AG04450 (cell line): Measurements from ENCODE around the gene ANXA9. TPM values are rescaled to one million over a fixed set of nuclear protein-coding genes. Genes with fewer than 3 reads are reported as not detected.

Experiments used
- CTCF ChIA-PET: fragments of 300-600, 350-600 bp; formaldehyde crosslinking; extraction: SDS; loops from one replicate; lab custom pipeline; 2022; ENCODE audit warnings: antibody characterized with exemption, inconsistent platforms; lab: Charles Lee
- POLR2A ChIA-PET: fragments of 350-600 bp; formaldehyde crosslinking; extraction: SDS; loops from one replicate; lab custom pipeline; 2021; ENCODE audit warnings: antibody characterized with exemption, inconsistent platforms; lab: Yijun Ruan, JAX
- DNase-seq: peaks from one replicate; pipeline ENCODE4 v3.0.0-alpha.2; 2011; ENCODE audit warnings: low read depth, low spot score
- H3K27ac ChIP-seq: one replicate; pipeline ENCODE4 v1.5.1; 2012; ENCODE audit warnings: low read depth, low read length, control low read depth
- H3K27me3 ChIP-seq: one replicate; pipeline ENCODE4 v1.6.0; 2012; ENCODE audit warnings: low read length; ENCODE audit not compliant: control insufficient read depth, insufficient read depth
- H3K4me3 ChIP-seq: 2 replicates; pipeline ENCODE4 v1.5.1; 2011; ENCODE audit warnings: mild to moderate bottlenecking, low read depth, low read length, control low read depth
- H3K9me3 ChIP-seq: 2 replicates; pipeline ENCODE4 v1.5.1; 2012; ENCODE audit warnings: low read length; ENCODE audit not compliant: control insufficient read depth, insufficient read depth
- CTCF ChIP-seq: IDR thresholded peaks from 2 replicates; pipeline ENCODE4 v1.5.1; 2011; ENCODE audit warnings: low read depth, low read length, control low read depth, inconsistent platforms
- polyA plus RNA-seq: library from polyadenylated mRNA; depleted of rRNA; stranded (reverse); fragments of >200 nt; gene quantifications from 2 replicates; pipeline ENCODE4 v1.2.3, GENCODE V29; 2011; rRNA removed
- small RNA-seq: library from RNA; depleted of rRNA; stranded (forward); fragments of <200 nt; gene quantifications from one replicate; pipeline ENCODE3, GENCODE V24; 2012; ENCODE audit warnings: low read depth; ENCODE audit not compliant: insufficient read length

Gene ANXA9
- polyA plus RNA-seq, 1 experiment: 0.10 TPM

DNA sequence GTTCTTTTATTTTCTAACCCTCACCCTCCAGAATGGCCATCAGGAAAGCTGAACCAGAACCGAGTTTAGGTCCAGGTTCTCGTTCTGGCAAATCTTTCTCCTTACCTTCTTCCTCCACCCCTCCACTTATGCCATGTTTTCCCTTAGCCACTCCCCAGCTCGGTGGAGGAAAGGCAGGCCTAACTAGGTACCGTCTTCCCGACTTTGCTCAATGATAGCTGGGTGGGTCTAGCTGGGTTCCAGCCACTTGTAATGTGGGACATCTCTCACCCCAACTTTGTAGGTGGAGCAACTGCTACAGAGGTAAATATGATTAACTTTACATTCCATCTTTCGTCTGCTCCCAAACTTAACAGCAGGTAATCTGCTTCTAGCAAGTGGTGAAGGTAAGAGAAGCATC, 54.9 kb downstream of the ANXA9 start:
- ChIA-PET CTCF (interaction anchor here (0.5 kb wide), 1 partner anchor 13 kb away, joined by 4 read pairs; no protein-coding TSS in a partner anchor), POLR2A (no interaction called here)
- no peaks in the 10 kb centered on the region for H3K9me3 ChIP-seq
- no peak overlapping the region for H3K27ac ChIP-seq
- no peak for TF ChIP-seq CTCF
- no peaks in the 10 kb centered on the region for H3K27me3 ChIP-seq
- no peak overlapping the region for H3K4me3 ChIP-seq
- no peak for DNase-seq

- no peak for TF ChIP-seq CTCF
- H3K27me3 ChIP-seq: no peaks in the 10 kb centered on the region
- ChIA-PET POLR2A (no interaction called here), CTCF (no interaction called here)
- no peaks in the 10 kb centered on the region for H3K9me3 ChIP-seq
- no peak for DNase-seq
- H3K27ac ChIP-seq: no peak overlapping the region
- H3K4me3 ChIP-seq: no peak overlapping the region
These were observed 57.4 kb downstream of the ANXA9 start for GRCh38 chr1:151039521-151039920.

DNA sequence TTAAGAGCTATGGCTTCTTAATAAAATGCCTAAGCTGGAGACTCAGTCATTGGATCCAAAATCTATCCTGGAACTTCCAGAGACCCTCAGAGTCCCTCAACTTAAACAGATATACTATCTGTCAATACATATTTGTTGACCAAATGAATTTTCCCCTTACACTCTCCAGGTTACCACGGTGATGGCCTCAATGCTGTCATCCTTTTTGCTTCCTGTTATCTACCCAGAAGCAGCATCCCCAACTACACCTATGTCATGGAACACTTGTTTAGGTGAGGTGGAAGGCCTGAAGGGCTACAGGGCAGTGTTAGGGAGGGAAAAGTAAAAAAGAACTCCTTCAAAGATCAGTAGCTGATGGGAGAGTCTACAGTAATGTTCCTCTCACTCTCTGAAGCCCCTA, 61.1 kb downstream of the ANXA9 start:
- Histone ChIP-seq H3K27ac (no peak overlapping the region), H3K27me3 (no peaks in the 10 kb centered on the region), H3K9me3 (no peaks in the 10 kb centered on the region; the same call in 1 of the 2 replicates), H3K4me3 (no peak overlapping the region)
- TF ChIP-seq CTCF: no peak
- DNase-seq: no peak
- ChIA-PET CTCF (no interaction called here), POLR2A (interaction anchor here (1.6 kb wide), 1 partner anchor 19 kb away, joined by 3 read pairs; no protein-coding TSS in a partner anchor)

Small RNA genes lying within 50 kb of the gene (small RNA-seq; reads per million reads assigned to genes)
- 1.3 reads per million for gene RNU6-884P

Other genes with a start within 250 kb of the ANXA9 start
- gene CTSS, start 216.5 kb upstream of the ANXA9 start, polyA plus RNA-seq: 5.4 and 7.1 TPM in 2 replicates
- gene CTSK, start 174.0 kb upstream of the ANXA9 start, polyA plus RNA-seq: 65.4 and 72.5 TPM in 2 replicates
- 34.2 and 40.9 TPM in 2 replicates for gene ARNT, start 105.7 kb upstream of the ANXA9 start, polyA plus RNA-seq
- not detected in 2 replicates for gene CTXND2, start 95.2 kb upstream of the ANXA9 start, polyA plus RNA-seq
- 30.8 and 35.5 TPM in 2 replicates for gene SETDB1, start 55.9 kb upstream of the ANXA9 start, polyA plus RNA-seq
- gene CERS2, start 7.5 kb upstream of the ANXA9 start, polyA plus RNA-seq: 193 and 217 TPM in 2 replicates
- gene MINDY1, start 24.6 kb downstream of the ANXA9 start, polyA plus RNA-seq: 12.8 and 18.0 TPM in 2 replicates
- gene PRUNE1, start 26.2 kb downstream of the ANXA9 start, polyA plus RNA-seq: 18.3 and 21.7 TPM in 2 replicates
- 0.09 and 0.16 TPM in 2 replicates for gene BNIPL, start 54.3 kb downstream of the ANXA9 start, polyA plus RNA-seq
- gene C1orf56, start 65.5 kb downstream of the ANXA9 start, polyA plus RNA-seq: 1.3 and 1.9 TPM in 2 replicates
- gene CDC42SE1, start 77.3 kb downstream of the ANXA9 start, polyA plus RNA-seq: 66.3 and 70.3 TPM in 2 replicates
- 25.2 and 28.3 TPM in 2 replicates for gene MLLT11, start 78.1 kb downstream of the ANXA9 start, polyA plus RNA-seq
- 9.8 and 10.0 TPM in 2 replicates for gene GABPB2, start 88.5 kb downstream of the ANXA9 start, polyA plus RNA-seq
- gene SEMA6C, start 164.3 kb downstream of the ANXA9 start, polyA plus RNA-seq: 1.3 and 1.8 TPM in 2 replicates
- not detected in 2 replicates for gene TNFAIP8L2, start 174.4 kb downstream of the ANXA9 start, polyA plus RNA-seq
- gene LYSMD1, start 183.6 kb downstream of the ANXA9 start, polyA plus RNA-seq: 9.1 and 9.6 TPM in 2 replicates
- gene SCNM1, start 183.9 kb downstream of the ANXA9 start, polyA plus RNA-seq: 24.9 and 29.2 TPM in 2 replicates
- not detected in 2 replicates for gene TMOD4, start 193.7 kb downstream of the ANXA9 start, polyA plus RNA-seq
- gene VPS72, start 207.9 kb downstream of the ANXA9 start, polyA plus RNA-seq: 66.8 and 75.1 TPM in 2 replicates
- 170 and 179 TPM in 2 replicates for gene PIP5K1A, start 216.3 kb downstream of the ANXA9 start, polyA plus RNA-seq